22Rv1 (cell line): Measurements from ENCODE around the gene MOB3C.

ENCODE experiments used
- H3K27ac ChIP-seq: fragments of 450-650 bp; 2 replicates; pipeline ENCODE4 v1.5.1; 2017
- ZFX ChIP-seq: fragments of 450-650 bp; IDR thresholded peaks from 2 replicates; pipeline ENCODE4 v1.6.1; 2017; ENCODE audit warnings: antibody characterized with exemption, borderline replicate concordance
- TF ChIP-seq, protein P1 (sequence below): fragments of 450-650 bp; IDR thresholded peaks from 2 replicates; pipeline ENCODE4 v1.5.1; 2017; ENCODE audit warnings: mild to moderate bottlenecking

MOB3C gene

DNA sequence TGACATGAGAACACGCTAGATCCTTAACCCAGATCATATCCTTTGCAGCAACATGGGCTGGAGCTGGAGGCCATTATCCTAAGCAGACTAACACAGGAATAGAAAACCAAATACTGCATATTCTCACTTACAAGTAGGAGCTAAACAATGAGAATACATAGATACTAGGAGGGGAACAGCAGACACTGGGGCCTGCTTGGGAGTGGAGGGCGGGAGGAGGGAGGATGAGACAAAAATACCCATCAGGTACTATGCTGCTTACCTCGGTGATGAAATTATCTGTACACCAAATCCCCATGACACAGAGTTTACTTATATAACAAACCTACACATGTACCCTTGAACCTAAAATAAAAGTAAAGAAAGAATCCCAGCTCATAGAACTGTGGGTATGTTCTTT is 1.2 kb upstream of the MOB3C start:
- TF ChIP-seq, protein P1, sequence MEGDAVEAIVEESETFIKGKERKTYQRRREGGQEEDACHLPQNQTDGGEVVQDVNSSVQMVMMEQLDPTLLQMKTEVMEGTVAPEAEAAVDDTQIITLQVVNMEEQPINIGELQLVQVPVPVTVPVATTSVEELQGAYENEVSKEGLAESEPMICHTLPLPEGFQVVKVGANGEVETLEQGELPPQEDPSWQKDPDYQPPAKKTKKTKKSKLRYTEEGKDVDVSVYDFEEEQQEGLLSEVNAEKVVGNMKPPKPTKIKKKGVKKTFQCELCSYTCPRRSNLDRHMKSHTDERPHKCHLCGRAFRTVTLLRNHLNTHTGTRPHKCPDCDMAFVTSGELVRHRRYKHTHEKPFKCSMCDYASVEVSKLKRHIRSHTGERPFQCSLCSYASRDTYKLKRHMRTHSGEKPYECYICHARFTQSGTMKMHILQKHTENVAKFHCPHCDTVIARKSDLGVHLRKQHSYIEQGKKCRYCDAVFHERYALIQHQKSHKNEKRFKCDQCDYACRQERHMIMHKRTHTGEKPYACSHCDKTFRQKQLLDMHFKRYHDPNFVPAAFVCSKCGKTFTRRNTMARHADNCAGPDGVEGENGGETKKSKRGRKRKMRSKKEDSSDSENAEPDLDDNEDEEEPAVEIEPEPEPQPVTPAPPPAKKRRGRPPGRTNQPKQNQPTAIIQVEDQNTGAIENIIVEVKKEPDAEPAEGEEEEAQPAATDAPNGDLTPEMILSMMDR = no peak
- no peak for TF ChIP-seq ZFX
- no peak overlapping the region for H3K27ac ChIP-seq

DNA sequence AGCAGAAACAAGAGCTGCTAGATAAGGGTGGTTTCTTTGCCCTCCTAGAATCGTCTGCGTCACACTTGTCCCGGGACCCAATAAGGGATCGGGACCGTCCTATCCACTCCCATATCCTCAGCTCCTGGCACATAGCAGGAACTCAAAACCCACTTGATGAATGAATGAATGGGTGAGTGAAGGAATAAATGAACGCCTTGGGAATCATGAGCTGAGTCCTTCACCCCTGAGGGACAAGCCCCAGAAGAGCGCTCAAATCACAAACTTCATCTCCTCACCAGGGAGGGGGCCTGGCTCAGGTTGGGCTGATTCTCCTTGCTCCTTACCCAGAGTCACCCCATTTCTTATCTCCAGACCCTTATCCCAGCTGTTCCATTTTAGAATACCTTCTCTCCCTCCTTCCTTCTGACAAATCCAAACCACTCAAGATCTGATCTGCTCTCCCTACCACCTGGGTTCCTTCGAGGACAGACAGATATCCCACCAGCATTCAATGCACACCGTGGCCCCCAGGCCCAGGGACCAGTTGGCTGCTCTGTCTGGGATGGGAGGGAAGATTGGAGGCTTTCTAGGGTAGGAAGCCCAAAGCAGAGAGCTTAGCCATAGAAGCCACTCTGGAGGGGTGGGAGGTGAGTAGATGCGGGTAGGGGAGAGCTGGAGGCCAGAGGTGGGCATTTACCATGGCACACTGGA is 643 bp upstream of the MOB3C start:
- no peak overlapping the region for H3K27ac ChIP-seq

DNA sequence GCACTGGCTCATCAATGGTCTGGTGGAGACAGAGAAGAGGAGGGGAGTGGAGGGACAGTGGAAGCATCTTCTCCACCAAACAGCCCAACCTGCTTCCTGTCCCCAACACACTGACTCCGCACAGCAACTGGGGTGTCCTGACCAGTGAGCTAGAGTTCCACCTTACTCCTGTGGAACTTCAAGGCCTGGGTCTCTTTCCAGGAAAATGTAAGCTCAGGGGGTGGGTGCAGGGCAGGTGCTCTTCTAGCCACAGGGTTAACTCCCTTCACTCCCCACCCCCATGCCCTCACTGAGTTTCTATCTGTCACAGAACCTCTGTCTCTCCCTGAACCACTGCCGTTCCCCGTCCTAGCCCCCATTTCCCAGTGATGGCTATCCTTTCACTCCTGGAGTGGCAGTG is 876 bp downstream of the MOB3C start:
- no peak overlapping the region for H3K27ac ChIP-seq
- TF ChIP-seq, protein P1 = no peak
- TF ChIP-seq ZFX = no peak

More for the DNA sequence above, 643 bp upstream of the MOB3C start:
- no peak for TF ChIP-seq ZFX
- TF ChIP-seq, protein P1 = no peak

DNA sequence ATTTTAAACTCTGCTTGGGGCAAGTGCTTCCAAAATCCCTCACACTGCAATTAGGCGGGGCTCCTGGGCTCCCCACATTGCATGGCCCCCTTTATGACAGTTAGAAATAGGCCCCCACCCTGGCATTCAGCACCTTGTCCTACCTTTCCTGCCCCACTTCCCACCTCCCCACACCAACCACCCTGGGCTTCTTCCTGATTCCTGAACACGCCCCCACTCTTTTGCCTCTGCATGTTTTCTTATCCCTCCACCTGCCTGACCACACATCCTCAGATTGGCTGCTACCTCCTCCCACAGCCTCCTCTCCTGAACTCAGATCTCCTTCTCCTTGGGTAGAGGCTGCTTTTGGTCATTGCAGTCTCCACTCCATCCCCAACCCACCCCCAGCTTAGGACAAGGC is 1.5 kb downstream of the MOB3C start:
- no peak overlapping the region for H3K27ac ChIP-seq

DNA sequence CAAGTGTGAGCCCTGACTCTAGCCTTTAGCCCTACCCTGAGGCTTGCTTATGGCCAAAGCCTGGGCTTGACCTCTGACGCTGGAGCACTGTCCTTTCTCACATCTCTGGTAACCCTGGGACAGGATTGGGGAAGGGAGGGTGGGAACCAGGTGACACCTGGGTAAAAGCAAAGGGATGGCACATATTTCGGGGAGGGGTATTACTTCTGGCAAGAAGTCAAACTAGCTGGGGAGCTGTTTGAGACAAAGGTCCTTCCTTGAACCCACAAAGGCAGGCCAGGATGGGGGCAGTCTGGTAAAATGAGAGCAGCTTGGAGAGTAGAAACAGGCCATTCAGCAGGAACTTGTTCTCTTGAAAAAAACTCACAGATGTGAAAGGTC is 2.0 kb downstream of the MOB3C start:
- TF ChIP-seq, protein P1 = no peak
- no peak for TF ChIP-seq ZFX

More for the DNA sequence above, 1.5 kb downstream of the MOB3C start:
- TF ChIP-seq, protein P1 = no peak
- TF ChIP-seq ZFX = no peak

DNA sequence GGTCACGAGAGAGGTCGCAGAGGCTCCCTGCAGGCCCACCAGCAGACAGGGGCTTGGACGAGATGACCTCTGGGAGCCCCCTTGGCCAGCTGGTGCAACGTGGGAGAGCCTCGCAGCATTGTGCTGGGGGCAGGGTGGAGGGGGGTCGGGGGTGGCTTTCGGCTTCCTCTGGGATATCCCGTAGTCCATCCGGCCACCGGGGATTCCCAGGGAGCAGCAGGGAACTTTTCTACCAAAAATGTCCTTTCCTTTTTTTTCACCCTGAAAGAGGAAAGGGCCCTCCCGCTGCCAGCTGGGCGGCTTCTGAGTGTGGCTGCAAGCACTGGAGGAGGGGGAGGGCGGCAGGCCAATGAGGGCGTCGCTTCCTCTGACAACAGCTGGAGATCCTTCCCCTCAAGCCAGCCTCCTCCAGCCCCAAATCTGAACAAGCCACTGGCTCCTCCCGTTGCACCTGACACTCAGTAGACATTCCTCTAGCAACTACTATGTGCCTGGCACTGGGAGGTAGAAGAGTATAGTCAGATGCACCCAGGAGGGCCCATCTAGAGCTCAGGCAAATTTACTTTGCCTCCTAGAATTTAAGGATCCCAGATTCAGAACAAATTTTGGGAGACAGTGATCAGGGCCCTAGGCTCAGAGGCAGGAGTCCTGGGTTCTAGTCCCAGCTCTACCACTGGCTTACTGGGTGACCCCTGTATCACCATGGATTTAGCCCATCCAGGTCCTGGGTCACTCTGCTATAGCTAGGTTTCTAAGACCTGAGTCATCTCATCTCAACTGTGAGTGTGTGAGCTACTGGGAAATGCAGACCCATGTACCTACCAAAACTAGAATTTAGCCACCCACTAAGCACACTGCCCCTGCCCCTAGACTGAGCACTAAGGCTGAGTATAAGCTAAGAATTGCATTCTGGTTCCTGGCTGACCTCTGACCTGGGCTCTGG is 2.7 kb downstream of the MOB3C start:
- H3K27ac ChIP-seq = no peak overlapping the region
- TF ChIP-seq ZFX = no peak
- TF ChIP-seq, protein P1 = no peak

More for the DNA sequence above, 2.0 kb downstream of the MOB3C start:
- no peak overlapping the region for H3K27ac ChIP-seq
